ENCODE measurements around the gene GID8.
A peak's percentile ranks its signal among the peaks of the same experiment; 100 is the strongest.
"Not testable (repeated sequence)": the region's sequence is repeated elsewhere in the genome, so short reads cannot be mapped to it uniquely, and the experiment has no call there.

The GID8 gene

DNA sequence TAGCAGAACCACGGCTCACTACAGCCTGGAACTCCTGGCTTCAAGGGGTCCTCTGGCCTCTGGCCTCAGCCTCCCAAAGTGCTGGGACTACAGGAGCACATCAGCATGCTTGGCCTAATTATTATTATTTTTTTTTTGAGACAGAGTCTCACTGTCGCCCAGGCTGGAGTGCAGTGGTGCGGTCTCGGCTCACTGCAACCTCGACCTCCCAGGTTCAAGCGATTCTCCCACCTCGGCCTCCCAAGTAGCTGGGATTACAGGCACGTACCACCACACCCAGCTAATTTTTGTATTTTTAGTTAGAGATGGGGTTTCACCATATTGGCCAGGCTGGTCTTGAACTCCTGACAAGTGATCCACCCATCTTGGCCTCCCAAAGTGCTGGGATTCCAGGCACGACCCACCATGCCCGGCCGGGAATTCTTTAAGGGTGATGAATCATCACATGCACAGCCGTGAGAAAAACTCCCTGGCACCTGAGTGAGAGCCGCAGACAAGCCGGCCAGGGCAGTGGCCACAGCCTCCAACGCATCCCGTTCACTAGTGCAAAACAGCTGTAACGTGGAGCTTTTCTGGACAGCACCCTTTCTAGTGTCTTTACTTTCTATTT is 14.8 kb upstream of the GID8 start:
- not testable (repeated sequence) for DNase-seq

- no peak for DNase-seq
Observed at GRCh38 chr20:62923669-62924441, 14.1 kb upstream of the GID8 start.

GRCh38 chr20:62924442-62925075 is 13.4 kb upstream of the GID8 start:
- no peak for DNase-seq

DNA sequence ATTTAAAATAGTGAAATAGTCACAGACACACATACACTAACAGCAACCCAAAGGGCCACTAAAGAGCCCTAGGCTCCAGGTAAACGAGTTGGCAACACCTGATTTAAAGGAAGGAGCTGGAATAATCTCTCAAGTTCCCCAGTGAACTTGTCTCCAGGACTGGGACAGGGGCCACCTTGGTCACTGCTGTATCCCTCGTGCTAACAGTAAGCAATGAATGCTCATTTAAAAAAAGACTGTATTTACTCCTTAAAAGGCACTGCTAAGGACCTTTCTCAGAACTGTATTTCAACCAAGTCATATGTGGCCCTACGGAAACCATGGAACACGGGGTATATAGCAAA is 12.9 kb upstream of the GID8 start:
- DNase-seq, result no peak

GRCh38 chr20:62925420-62926228 is 12.3 kb upstream of the GID8 start:
- peak; percentile 48 for DNase-seq

- peak; percentile 83 for DNase-seq
Observed at GRCh38 chr20:62926229-62927127, 11.5 kb upstream of the GID8 start, which contains the start of gene DIDO1. Gene DIDO1, minus strand, starts transcription at chr20:62926505.

GRCh38 chr20:62927128-62927705 is 10.7 kb upstream of the GID8 start:
- DNase-seq, result no peak

DNA sequence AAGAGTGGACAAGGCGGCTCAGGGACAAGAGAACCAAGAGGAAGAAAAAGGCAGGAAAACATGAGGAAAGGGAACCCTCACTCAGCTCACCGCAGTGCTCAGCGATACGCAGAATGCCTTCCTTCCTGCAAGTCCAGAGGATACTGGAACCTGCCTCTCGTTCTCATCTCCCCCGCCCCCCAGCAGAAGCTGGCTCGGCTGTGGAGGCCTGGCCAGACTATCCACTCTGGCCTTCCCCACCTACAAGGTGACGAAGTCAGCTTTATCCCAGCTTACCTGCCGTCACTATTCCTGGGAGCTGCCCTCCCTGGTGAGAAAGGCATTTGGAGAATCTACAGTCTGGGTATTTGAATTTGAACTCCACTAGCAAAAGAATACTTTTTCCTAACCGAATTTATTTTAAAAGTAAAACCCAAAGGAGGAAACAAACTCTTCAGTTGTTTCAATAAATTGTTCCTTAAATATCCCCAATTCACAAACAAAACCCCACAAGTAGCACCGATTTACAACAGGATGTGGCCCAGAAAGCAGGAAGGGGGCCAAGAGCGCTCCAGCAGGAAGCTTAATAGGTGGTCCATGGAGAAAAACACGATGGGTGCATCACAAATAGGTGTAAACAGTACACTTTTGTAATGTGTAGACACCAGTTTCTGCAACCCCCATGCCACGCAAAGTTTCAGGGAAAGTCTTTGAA is 9.6 kb upstream of the GID8 start:
- DNase-seq, result no peak

DNA sequence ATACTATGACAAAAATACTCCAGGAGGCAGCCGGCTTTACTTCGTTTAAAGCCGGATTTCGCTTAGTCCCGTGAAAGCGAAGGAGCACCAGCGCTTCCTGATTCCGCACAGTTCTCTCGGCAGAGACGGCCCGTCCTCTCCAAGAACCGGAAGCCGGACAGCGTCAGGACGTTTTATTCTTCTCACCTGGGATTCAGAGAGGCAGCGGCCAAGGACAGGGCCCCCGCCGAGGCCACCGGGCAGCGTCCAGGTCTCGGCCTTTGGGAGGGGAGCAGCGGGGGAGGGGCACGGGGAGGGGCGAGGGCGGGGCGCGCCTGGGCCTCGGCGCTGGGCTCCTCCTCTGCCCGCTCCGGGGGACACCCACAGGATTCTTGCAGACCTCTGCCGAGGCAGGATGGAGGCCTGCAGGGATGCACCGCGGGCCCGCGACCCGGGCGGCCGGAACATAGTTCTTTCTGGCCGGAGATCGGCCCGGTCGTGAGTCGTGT is 8.9 kb upstream of the GID8 start:
- DNase-seq, result peak; percentile 57

DNA sequence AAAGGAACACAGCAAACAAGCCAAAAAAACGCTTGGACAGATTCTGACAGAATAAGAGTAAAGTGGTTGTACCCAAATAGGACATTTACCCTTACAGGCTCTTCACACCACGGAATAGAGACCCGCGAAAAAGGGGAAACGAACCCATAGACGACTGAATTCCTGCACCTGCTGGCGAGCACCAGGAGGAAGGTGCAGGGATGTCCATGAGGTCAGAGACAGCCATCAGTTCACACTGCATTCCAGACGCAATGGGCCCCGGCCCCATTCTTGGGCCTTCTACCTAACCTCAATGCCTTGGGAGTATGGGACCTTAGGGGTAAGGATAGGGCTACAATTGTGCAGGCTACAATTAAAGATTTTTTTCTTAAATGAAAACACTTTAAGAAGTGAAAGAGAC is 6.5 kb upstream of the GID8 start:
- no peak for DNase-seq

- no peak for DNase-seq
Observed at GRCh38 chr20:62933966-62934365, 4.0 kb upstream of the GID8 start.

GRCh38 chr20:62935204-62935967 is 2.6 kb upstream of the GID8 start:
- DNase-seq, result no peak

GRCh38 chr20:62935968-62936585 is 1.9 kb upstream of the GID8 start:
- no peak for DNase-seq

DNA sequence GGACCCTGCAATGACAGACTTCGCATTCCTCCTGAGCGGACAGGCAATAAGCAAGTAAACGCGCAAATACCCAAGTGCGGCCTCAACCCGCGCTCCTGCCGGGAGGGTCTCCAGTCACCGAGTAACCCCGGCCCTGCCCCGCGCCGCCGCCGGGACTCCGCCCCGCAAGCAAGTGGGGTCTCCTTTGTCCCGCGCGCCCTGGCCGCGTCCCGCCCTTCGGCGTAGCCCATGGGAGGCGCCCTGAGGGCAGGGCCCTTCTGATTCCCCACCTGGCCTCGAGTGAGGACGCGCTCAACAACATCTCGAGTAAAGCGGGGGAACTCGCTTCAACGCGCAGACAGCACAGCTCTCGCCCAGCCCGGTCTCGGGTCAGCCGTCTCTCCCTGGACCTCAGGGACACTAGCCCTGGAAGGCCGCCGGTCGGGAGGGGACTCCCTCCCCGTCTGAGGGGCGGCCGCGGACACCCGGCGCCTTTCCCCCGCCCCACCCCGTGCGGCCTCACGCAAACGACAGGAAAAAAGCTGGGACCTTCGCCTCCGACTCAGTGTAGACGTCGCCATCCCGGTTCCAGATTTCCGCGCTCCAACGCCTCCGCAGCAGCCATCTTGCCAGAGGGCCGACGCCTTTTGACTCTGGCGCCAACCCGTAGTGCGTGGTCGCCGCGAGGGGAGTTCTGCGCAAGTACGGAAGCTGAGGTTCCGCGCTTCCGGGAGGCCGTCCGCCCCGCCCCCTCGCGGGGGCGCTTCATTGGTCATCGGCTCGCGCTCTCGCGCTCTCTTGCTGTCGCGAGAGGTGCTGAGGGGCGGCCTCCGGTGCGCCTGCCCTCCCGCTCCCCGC is 461 bp upstream of the GID8 start:
- DNase-seq, result peak; percentile 95

DNA sequence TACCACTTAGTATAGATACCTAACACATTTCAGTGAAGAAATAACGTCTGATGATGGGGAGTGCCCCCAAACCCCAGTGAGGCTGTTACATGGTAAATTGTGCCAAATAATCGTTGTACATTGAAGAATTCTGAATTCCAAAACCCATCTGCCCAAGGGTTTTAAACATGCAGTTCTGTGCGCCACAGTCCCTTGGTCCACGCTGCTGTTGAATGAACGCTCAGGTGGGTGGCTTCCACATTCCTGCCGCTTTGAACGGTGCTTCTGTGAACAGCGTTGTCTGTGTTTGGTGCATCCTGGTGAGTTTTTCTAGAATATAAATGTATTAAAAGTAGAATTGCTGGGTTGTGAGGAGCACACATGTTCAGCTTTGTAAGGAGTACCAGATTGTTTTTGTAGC is 2.9 kb downstream of the GID8 start:
- DNase-seq, result no peak

DNA sequence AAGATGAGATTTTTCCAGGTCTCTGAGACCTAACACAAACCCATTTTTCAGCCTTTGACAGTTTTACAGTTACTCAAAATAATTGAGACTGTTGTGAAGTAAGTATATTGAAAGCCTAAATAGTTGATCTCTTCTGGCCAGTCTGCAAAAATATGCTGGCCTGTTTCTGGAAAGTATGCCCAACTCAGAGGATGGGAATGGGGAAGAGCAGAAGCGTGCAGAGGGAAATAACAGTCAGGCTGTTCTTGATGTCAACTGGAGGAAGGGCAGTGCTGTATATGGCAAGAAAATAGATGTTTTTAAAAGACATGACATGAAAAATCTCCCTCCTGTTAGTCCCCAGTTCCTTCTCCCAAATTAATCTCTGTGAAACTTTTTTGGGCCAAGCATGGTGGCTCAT is 3.8 kb downstream of the GID8 start:
- no peak for DNase-seq

DNA sequence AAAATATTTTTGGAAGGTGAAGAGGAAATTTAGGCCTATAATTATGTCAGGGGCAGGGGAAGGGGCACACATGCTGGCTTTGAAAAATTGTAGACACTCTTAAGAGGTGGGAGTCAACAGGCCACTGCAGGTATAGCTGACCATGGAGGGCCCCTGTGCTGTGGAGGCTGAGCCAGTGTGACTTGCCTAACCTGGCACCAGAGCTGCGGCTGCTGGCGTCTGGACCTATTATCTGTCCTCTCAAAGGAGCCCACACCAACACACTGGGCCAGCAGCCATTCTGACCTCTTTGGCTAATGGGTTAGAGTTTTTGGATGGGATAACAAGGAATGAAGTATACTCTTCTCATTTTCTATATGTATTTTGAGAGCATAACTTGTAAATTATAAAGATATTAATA is 4.5 kb downstream of the GID8 start:
- no peak for DNase-seq

GRCh38 chr20:62943396-62943795 is 5.4 kb downstream of the GID8 start:
- no peak for DNase-seq

DNA sequence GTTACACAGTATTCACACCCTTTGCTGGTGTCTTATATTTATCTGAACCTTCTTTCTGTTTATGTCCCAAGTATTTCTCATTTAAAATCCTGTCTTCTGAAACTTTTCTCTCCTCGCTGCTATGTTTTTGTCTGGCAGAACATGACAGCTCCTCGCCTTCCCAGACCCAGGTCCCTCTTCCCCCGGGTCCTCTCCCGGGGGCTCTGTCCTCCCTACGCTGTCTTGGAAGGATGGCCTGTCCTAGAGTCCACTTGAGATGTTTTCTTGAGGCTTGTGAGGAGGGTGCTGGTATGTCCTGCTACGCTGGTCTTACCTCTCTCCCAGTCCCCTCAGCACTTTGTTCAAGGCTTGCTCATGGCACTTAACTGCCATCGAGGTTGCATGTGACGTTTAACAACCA is 6.2 kb downstream of the GID8 start:
- no peak for DNase-seq

All from T-helper 9 cell (primary cell).